ENCODE results near the gene MYADM. TPM values are rescaled to one million over a fixed set of nuclear protein-coding genes. Genes with fewer than 3 reads are reported as not detected.

Gene MYADM
- total and polyA plus RNA-seq, 2 donors (not counting 1 experiment from before 2014, with no cell fraction given), result 18.5 to 172 TPM

DNA sequence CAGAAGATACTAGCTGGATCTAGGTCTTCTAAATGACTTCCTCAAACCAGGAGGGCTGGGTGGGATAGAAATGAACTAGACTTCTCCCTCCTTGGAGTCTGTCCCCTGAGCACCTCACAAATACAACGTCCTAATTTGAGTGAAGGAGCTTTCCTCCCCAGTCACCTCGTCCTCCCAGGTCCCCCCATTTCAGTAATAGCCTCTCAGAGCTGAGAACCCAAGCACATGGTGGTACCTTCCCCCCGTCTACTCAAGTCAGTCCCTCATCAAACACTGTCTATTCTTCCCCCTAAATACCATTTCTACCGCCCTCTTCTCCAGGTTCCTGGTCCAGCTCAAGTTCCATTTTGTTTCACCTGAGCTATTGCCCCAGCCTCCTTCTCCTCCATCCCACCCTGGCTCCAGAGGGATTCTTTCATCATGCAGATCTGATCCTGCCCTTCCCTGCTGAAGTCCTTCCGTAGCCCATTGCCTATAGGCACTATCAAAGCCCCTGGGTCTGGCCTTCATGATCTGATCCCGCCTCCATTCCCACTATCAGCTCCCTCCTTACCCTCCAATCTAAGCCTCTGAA, 9.1 kb downstream of the MYADM start:
- ATAC-seq (ENCODE audit: low read depth), result no peak
- H3K27ac ChIP-seq (ENCODE audit: low read length in 2 of 2), result peak overlapping the region; percentile 25 to 49
- Mint-ChIP-seq H3K4me1 (peaks cover 39% of the 10 kb centered on the region), H3K27ac (peak overlapping the region; percentile 48), H3K27me3 (peaks cover 9% of the 10 kb centered on the region), H3K9me3 (ENCODE audit: insufficient read depth) (no peaks in the 10 kb centered on the region), H3K4me3 (peak overlapping the region; percentile 11)
- peaks cover 54% of the 10 kb centered on the region for H4K20me1 ChIP-seq (ENCODE audit: control insufficient read depth, insufficient read depth, low read length, poor library complexity, severe bottlenecking)
- no peak overlapping the region for H3K9ac ChIP-seq (ENCODE audit: low read length)
- TF ChIP-seq, protein P1, sequence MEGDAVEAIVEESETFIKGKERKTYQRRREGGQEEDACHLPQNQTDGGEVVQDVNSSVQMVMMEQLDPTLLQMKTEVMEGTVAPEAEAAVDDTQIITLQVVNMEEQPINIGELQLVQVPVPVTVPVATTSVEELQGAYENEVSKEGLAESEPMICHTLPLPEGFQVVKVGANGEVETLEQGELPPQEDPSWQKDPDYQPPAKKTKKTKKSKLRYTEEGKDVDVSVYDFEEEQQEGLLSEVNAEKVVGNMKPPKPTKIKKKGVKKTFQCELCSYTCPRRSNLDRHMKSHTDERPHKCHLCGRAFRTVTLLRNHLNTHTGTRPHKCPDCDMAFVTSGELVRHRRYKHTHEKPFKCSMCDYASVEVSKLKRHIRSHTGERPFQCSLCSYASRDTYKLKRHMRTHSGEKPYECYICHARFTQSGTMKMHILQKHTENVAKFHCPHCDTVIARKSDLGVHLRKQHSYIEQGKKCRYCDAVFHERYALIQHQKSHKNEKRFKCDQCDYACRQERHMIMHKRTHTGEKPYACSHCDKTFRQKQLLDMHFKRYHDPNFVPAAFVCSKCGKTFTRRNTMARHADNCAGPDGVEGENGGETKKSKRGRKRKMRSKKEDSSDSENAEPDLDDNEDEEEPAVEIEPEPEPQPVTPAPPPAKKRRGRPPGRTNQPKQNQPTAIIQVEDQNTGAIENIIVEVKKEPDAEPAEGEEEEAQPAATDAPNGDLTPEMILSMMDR (IDR thresholded peaks at IDR 0.05), result no peak
- TF ChIP-seq EZH2 (IDR thresholded peaks at IDR 0.05; ENCODE audit: borderline replicate concordance, insufficient read depth, low read depth, low read length, poor library complexity, severe bottlenecking), result no peak
- POLR2A ChIA-PET, result interaction anchor here (0.6 kb wide), 1 partner anchor 322 kb away, joined by 11 read pairs; no protein-coding TSS in a partner anchor
- WGBS (ENCODE audit: insufficient coverage), result 89% methylated on average over 5 of the region's 6 CpGs
- CTCF ChIA-PET, result interaction anchor here (1.1 kb wide), 1 partner anchor 9 kb away, joined by 5 read pairs; the partner anchor contains the start of gene MYADM
- H3K9me3 ChIP-seq (ENCODE audit: control extremely low read depth in 1 of 3, control insufficient read depth in 2 of 3, insufficient read depth in 1 of 3, low read length in 2 of 3), result peaks cover 0 to 20% (median 0%) of the 10 kb centered on the region in 3 donors
- peaks cover 5 to 29% of the 10 kb centered on the region in 2 experiments for H3K36me3 ChIP-seq (replicated peaks in 1 of 2; ENCODE audit: control extremely low read depth in 1 of 2, control insufficient read depth in 1 of 2, extremely low read depth in 1 of 2, insufficient read depth in 2 of 2, low read length in 1 of 2)
- H3K4me2 ChIP-seq (replicated peaks; ENCODE audit: low read depth, low read length, poor library complexity, severe bottlenecking), result peak overlapping the region; percentile 59
- intact Hi-C loops (cut with micrococcal nuclease), result no loop called here
- H3K4me1 ChIP-seq (ENCODE audit: control insufficient read depth in 2 of 2, insufficient read depth in 2 of 2, low read length in 2 of 2), result peaks cover 57 to 61% of the 10 kb centered on the region in 2 donors
- peaks cover 0 to 30% (median 26%) of the 10 kb centered on the region in 4 experiments for H3K27me3 ChIP-seq (replicated peaks in 1 of 4; ENCODE audit: control extremely low read depth in 1 of 4, control insufficient read depth in 3 of 4, insufficient read depth in 4 of 4, low read length in 3 of 4)
- H3K4me3 ChIP-seq (ENCODE audit: control extremely low read depth in 1 of 5, extremely low read depth in 1 of 5, insufficient read depth in 1 of 5, low read depth in 2 of 5, low read length in 4 of 5), result no peak overlapping the region
- peak; percentile 47 for DNase-seq
- peaks cover 45% of the 10 kb centered on the region for H3K79me2 ChIP-seq (ENCODE audit: control insufficient read depth, insufficient read depth, low read length)
- no peak overlapping the region for H2AFZ ChIP-seq (ENCODE audit: insufficient read depth, low read depth, low read length, poor library complexity, severe bottlenecking)

DNA sequence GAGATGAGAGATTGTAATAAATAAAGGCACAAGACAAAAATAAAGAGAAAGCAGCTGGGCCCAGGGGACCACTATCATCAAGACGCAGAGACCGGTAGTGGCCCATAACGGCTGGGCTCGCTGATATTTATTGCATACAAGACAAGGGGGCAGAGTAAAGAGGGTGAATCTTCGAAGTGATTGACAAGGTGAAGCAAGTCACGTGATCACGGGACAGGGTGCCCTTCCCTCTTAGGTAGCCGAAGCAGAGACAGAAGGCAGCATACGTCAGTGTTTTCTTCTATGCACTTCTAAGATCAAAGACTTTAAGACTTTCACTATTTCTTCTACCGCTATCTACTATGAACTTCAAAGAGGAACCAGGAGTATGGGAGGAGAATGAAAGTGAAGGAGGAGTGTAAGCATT, 9.7 kb downstream of the MYADM start:
- Histone ChIP-seq H3K4me1 (ENCODE audit: control insufficient read depth in 2 of 2, insufficient read depth in 2 of 2, low read length in 2 of 2) (peaks cover 59 to 61% of the 10 kb centered on the region in 2 donors), H4K20me1 (ENCODE audit: control insufficient read depth, insufficient read depth, low read length, poor library complexity, severe bottlenecking) (peaks cover 48% of the 10 kb centered on the region), H3K27ac (ENCODE audit: low read length in 2 of 2) (peak overlapping the region; percentile 25 to 49), H3K27me3 (replicated peaks in 1 of 4; ENCODE audit: control extremely low read depth in 1 of 4, control insufficient read depth in 3 of 4, insufficient read depth in 4 of 4, low read length in 3 of 4) (peaks cover 0 to 36% (median 29%) of the 10 kb centered on the region in 4 experiments), H3K4me3 (ENCODE audit: control extremely low read depth in 1 of 5, extremely low read depth in 1 of 5, insufficient read depth in 1 of 5, low read depth in 2 of 5, low read length in 4 of 5) (no peak overlapping the region), H3K4me2 (replicated peaks; ENCODE audit: low read depth, low read length, poor library complexity, severe bottlenecking) (peak overlapping the region; percentile 59), H3K79me2 (ENCODE audit: control insufficient read depth, insufficient read depth, low read length) (peaks cover 44% of the 10 kb centered on the region), H3K36me3 (replicated peaks in 1 of 2; ENCODE audit: control extremely low read depth in 1 of 2, control insufficient read depth in 1 of 2, extremely low read depth in 1 of 2, insufficient read depth in 2 of 2, low read length in 1 of 2) (peaks cover 5 to 29% of the 10 kb centered on the region in 2 experiments), H2AFZ (ENCODE audit: insufficient read depth, low read depth, low read length, poor library complexity, severe bottlenecking) (no peak overlapping the region), H3K9me3 (ENCODE audit: control extremely low read depth in 1 of 3, control insufficient read depth in 2 of 3, insufficient read depth in 1 of 3, low read length in 2 of 3) (peaks cover 0 to 20% (median 0%) of the 10 kb centered on the region in 3 donors), H3K9ac (ENCODE audit: low read length) (no peak overlapping the region)
- DNase-seq (peak; percentile 78), ATAC-seq (ENCODE audit: low read depth) (no peak)
- CTCF ChIA-PET, result interaction anchor here (1.1 kb wide), 1 partner anchor 9 kb away, joined by 5 read pairs; the partner anchor contains the start of gene MYADM
- WGBS (ENCODE audit: insufficient coverage), result 36% methylated on average over 4 of the region's 10 CpGs
- H3K27ac Mint-ChIP-seq, result peak overlapping the region; percentile 81
- peaks cover 9% of the 10 kb centered on the region for H3K27me3 Mint-ChIP-seq
- H3K9me3 Mint-ChIP-seq (ENCODE audit: insufficient read depth), result no peaks in the 10 kb centered on the region
- TF ChIP-seq, protein P1 (IDR thresholded peaks at IDR 0.05), result no peak
- TF ChIP-seq EZH2 (IDR thresholded peaks at IDR 0.05; ENCODE audit: borderline replicate concordance, insufficient read depth, low read depth, low read length, poor library complexity, severe bottlenecking), result no peak
- intact Hi-C loops (cut with micrococcal nuclease), result no loop called here
- peaks cover 42% of the 10 kb centered on the region for H3K4me1 Mint-ChIP-seq
- POLR2A ChIA-PET, result no interaction called here
- H3K4me3 Mint-ChIP-seq, result peak overlapping the region; percentile 59

All from B cell (primary cell).